ENCODE results near the gene TREH.

DNA sequence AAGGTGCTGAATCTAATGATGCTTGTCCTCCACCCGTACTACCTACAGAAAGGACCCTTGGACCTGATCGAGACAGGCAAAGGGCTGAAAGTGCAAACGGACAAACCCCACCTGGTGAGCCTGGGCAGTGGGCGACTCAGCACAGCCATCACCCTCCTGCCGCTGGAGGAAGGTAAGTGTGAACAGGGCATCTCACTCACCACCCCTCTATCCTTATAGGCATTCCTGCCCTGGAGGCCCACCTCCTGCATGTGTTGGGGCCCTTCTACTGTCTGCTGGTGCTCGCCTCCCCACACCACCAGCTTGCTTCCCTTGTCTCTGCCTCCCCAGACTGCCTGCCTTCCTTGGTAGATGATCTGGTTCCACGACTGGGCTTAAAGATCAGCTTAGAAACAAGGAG, 64.9 kb downstream of the TREH start:
- TF ChIP-seq, protein P1, sequence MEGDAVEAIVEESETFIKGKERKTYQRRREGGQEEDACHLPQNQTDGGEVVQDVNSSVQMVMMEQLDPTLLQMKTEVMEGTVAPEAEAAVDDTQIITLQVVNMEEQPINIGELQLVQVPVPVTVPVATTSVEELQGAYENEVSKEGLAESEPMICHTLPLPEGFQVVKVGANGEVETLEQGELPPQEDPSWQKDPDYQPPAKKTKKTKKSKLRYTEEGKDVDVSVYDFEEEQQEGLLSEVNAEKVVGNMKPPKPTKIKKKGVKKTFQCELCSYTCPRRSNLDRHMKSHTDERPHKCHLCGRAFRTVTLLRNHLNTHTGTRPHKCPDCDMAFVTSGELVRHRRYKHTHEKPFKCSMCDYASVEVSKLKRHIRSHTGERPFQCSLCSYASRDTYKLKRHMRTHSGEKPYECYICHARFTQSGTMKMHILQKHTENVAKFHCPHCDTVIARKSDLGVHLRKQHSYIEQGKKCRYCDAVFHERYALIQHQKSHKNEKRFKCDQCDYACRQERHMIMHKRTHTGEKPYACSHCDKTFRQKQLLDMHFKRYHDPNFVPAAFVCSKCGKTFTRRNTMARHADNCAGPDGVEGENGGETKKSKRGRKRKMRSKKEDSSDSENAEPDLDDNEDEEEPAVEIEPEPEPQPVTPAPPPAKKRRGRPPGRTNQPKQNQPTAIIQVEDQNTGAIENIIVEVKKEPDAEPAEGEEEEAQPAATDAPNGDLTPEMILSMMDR (conservative IDR thresholded peaks at IDR 0.05; ENCODE audit: low read length), result no peak
- no peak for TF ChIP-seq EZH2phosphoT487 (IDR thresholded peaks at IDR 0.05; ENCODE audit: borderline replicate concordance)

Data from Loucy (cell line).